Stimulated activated naive CD4-positive, alpha-beta T cell treated with Interleukin-2 at 50 U/mL for 16 hours (primary cell): ENCODE data around the gene NSF.

Source experiments
- DNase-seq: peaks from one replicate; lab custom pipeline; 2025; lab: John Stamatoyannopoulos, UW

The NSF gene

DNA sequence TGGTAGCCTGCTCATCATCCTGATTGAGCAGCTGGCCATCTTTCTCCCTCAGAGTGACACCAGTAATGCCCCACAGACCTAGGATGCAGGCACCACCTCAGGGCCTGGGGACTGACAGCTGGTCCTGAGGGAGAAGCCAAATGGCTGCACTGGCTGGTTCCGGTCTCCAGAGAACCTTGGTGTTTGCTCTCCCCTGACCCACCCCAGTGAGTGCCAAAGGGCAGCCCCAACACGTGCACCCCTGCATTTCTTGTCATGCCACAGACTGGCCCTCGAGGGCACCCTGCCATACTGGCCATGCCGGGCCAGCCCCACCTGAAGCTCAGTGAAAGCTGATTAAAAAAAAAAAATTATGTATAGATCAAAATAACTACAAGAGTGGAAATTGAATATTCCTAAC, 127.5 kb downstream of the NSF start:
- no peak for DNase-seq

DNA sequence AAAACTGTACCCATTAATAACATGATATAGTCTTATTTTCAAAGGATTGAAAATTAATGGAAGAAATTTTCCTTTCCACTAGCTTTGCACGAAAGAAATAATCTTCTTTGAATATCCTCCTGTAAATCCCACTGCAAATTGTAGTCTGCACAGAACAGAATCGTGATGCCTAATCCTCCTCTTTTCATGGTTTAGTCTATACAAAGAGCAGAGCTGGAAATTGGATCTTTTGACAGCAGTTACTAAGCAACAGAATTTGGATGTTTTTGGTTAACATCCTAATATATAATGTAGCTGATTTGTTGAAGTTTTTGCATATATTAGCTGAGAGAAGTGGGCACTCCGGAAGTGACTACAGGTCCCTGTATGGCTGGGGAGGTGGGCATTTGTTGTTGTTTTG, 129.4 kb downstream of the NSF start:
- DNase-seq: no peak

GRCh38 chr17:46720408-46720807, 129.9 kb downstream of the NSF start:
- no peak for DNase-seq

DNA sequence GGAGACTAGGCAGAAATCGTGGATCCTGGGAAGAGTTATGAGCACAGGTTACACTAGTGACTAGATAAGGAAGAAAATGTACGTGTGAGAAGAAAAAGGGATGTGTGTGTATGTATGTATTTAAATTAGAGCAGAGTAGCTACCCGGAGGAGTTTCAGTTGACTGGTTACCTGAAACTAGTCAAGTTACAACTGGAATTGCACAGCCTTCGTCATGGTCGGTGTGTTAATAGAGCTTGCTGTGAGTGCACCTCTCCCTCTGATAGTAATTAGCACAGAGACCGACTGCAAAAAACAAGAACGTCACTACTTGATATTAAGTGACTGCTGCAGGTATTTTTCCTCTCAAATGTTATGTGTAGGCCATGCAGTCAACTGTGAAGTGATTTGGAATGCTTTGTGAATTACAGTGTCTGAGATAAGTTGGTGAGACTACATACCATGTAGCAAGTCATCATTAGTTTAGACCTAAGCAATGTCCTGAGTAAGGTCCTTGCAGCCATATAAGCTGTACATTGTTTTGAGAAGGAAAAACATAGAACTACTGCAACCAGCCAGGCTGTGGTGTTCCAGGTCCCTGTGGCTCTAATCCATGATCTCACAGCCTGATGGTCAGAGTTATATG, 132.3 kb downstream of the NSF start:
- no peak for DNase-seq

DNA sequence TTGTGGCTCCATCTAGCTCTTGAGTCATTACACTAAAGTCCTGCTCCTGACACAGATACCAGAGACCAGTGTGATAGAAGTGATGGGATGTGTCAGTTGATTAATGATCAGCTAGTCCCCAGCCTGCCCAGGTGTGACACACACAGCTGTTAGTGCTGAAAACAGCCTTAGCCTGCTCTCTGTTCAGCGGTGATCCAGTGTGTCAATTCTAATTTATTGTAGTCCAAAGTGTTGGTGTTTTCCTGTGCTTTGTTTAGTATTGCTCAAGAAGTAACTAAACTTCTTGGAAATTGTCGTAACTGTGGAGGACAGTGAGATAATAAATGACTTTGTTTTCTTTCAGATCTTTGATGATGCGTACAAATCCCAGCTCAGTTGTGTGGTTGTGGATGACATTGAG, 135.7 kb downstream of the NSF start:
- no peak for DNase-seq

GRCh38 chr17:46727572-46728348, 137.3 kb downstream of the NSF start:
- DNase-seq: no peak

DNA sequence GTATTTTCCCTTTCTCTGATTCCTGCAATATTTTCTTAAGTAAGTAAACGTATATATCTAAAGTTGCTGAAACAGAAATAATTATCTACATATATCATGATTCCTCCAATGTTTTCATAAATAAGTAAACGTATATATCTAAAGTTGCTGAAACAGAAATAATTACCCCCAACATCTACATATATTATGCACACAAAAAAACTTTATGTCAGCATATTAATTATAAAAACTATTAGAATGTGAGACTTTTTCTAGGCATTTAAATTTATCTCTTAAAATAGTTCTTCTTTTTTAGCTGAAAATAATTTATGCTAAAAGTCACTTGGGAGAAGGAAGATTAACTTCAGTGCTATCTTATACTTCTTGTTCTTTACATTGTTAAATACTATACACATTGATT, 139.6 kb downstream of the NSF start:
- DNase-seq: no peak

- no peak for DNase-seq
These were observed 140.2 kb downstream of the NSF start for GRCh38 chr17:46730679-46731078.

DNA sequence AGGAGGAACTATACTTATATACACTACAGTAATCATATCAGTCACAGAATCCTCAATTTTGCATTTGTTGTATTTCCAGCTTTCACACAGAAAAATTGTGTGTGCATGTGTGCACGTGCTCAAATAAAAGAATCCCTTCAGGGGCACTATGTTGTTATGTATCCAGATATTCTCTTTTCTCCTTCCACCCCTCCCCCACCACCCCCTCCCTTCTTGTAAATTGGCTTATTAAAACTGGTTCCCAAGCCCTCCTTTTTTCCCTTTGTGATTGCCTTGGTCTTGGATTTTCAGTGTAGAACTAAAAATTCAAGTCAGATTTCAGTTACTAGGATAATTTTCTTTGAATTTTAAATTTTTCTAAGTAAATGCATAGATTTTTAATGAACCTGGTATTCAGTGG, 141.7 kb downstream of the NSF start:
- DNase-seq: no peak

GRCh38 chr17:46732754-46733398, 142.4 kb downstream of the NSF start:
- DNase-seq: no peak

- DNase-seq: no peak
These were observed 143.5 kb downstream of the NSF start for GRCh38 chr17:46733837-46734475.

DNA sequence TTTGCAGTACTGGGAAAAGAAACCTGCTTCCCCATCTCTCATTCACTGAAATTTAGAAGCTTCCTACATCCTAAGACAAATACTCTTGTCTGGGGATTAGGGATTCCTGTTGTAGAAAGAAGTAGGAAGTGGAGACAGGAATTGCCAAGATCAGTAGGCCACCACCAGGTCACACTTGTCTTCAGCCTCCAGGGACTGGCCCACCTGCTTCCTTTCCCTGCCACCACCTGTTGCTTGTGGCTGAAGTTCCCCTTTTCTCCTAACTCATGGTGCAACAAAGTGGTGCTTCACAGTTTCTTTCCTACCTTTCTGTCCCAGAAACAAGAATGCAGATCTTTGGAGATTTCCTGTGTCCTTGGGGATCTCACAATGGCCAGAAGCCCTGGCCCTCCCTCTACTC, 145.6 kb downstream of the NSF start:
- DNase-seq: no peak

DNA sequence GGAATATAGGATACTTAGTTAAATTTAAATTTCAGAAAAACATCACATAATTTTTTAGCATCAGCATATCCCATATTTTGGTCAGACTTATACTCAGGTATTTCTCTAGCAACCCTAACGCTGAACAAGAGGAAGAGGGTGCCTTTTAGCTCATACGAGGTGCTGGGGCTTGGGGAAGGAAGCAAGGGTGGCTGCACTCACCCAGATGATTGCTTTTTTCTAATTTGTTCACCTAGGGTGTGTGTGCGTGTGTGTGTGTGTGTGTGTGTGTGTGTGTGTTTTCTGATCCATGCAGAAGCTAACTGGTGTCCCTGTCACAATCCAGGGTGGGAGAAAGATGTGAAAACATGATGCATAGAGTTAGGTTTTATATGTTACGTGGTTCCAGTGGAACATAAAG, 146.9 kb downstream of the NSF start:
- no peak for DNase-seq

- DNase-seq: no peak
These were observed 148.1 kb downstream of the NSF start for GRCh38 chr17:46738544-46738943.

GRCh38 chr17:46739982-46740381, 149.5 kb downstream of the NSF start:
- DNase-seq: no peak

DNA sequence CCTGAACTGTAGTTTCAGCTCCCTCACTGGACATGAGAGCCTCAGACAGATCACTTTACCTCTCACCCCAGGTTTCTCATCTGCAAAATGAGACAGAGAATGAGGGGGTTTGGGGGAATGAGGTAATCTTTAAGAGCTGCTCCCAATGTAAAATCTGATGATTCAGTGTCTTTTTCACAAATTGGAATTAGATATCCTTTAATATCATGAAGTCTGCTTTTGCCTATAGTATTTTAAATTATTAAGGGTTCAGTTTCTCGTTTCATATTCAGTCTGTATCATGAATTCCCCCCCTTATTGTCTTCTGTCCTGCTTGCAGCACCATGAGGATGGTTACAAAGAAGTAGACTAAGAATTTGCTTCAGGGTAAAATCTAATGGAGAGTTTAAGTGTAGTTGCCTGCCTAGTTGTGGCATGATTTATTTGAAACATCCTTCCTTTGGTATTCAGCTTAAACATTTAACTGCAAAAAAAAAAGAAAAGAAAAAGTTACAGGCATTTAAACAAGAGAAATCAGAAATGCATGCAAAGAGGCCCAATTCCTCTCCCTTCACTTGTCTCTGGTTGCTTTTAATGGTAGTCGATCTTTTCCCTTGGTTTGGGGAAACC, 150.8 kb downstream of the NSF start:
- no peak for DNase-seq

DNA sequence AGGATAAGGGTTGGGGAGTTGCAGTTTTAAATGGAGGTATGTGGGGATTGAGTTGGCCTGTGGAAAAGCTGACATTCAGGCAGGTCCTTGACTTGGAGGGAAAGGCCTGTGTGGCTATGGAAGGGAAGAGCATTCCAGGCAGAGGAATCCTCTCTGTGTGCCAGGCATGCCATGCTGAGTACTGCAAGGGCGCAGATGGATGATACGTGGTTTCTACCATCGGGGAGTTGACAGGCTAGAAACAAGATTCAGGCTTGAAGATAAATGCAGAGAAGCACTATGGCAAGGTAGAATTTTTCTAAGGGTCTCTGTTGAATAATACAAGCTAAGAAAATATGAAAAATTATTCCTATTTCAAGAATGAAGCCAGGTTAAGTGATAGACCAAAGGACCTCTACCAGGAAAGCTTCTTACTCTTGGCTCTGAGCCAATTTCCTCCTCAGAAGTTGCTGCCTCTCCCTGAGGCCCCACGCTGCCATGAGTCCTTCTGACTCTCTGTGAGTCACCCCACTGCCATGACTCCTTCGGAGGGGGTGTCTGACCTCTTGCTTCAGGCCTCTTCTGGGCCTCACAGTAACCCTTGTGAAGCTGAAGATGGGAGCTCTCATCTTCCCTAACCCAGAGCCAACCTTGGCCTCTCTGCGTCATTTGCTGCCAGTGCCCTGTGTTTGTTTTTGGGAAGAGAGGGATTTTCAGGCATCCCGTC, 152.2 kb downstream of the NSF start:
- DNase-seq: no peak

- DNase-seq: no peak
These were observed 154.0 kb downstream of the NSF start for GRCh38 chr17:46744441-46744840.

GRCh38 chr17:46745376-46745775, 154.9 kb downstream of the NSF start:
- DNase-seq: no peak

DNA sequence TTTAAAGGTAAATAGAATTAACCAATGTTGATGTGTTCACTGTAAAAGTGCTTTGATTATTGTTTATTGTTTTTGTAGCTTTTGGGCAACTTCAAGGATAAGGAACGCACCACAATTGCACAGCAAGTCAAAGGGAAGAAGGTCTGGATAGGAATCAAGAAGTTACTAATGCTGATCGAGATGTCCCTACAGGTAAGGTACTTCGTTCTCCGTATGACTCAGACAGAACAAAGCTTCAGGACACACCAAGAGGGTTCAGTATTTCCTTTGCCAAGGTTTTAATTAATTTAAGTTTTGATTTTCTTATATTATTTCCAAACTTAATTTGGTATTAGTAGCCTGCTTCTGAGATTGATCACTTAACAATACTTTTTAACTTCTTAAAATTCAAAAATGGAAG, 161.0 kb downstream of the NSF start:
- no peak for DNase-seq

GRCh38 chr17:46753776-46754175, 163.3 kb downstream of the NSF start:
- DNase-seq: no peak
